Stimulated activated CD4-positive, alpha-beta T cell treated with anti-CD3 and anti-CD28 coated beads, Interleukin-4, amount 100 ng/mL, for 4 hours (primary cell): ENCODE data around the gene SCAMP4.

Source experiments
- DNase-seq, 2 experiments: peaks; one replicate each; pipeline ENCODE4 v3.0.0-alpha.2; 2020

SCAMP4 gene, protein sequence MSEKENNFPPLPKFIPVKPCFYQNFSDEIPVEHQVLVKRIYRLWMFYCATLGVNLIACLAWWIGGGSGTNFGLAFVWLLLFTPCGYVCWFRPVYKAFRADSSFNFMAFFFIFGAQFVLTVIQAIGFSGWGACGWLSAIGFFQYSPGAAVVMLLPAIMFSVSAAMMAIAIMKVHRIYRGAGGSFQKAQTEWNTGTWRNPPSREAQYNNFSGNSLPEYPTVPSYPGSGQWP

DNA sequence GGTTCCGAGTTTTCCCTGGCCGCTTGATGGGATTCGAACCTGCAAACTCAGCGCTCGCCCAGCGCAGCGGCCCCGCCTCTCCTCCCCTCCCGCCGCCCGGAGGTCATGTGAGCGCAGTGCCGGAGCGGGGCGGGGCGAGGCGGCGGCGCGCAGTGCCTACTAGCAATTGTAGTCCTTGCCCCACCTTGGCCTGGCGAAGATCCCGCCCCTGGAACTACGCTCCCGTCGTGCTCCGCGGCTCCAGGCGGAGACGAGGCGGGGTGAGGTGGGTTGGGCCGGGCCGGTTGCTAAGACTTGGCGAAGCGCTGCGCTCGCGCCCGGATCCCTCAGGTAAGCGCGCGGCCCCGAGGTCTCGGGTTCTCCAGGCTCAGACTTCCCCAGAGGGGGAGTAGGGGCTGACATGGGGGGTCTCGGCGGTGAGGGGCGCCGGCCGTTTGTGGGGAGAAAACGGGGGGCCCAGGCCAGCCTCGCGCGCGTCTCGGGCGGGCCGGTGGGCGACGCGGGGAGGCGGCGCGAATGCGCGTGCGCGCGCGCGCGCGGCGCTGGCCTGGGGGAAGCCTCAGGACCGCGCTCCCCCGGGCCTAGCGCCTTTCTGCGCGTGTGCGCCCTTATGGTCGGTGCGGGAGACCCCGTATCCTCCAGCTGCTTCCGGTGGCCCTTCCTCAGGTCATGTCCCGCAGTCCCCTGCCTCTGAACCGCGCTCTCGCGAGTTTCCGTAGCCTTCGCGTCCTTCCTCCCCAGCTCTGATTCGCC is at the start of gene SCAMP4, which contains the start of gene ADAT3:
Gene SCAMP4, plus strand, starts transcription at position 290 of the 753 bp plus-strand sequence. CDS start 9,621 bp downstream, outside the sequence.
Gene ADAT3, plus strand, starts transcription at position 290 of the 753 bp plus-strand sequence. CDS start 6,649 bp downstream, outside the sequence.
- DNase-seq = peak; percentile 97 to 99

DNA sequence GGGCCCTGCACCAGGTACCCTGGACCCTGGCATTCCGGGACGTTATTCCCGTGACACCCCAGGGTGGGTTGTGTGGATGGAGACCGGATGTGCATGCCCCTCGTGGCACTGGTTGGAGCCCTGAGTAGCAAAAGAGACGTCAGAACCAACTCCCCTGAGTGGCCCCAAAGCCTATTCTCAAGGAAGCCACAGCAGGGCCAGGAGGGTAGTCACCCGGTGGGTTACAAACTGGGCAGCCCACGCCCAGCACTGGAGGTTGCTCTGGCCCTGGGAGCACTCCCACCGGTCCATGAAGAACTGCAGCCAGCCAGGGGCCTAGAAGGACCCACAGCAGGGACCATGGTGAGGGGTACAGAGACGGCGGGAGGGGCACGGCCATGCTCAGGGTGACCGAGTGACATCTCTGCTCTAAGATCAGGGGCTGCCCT is 49.4 kb upstream of the SCAMP4 start:
- DNase-seq = no peak

DNA sequence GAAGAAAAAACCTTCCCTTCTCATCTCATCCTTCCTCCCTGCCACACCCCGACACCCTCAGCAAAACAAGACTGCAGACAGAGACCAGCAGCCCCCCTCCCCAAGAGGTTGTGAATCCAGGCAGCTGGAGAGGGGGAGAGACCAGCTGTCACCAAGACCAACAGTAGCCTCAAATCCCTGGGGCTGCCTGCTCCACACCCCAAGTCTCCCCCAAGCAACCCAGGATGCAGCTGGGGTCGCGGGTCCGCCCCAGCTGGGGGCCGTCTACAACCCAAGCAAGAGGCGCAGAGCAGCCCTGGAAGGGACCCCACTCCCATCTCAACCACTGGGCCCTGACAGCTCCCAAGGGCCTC is 48.9 kb upstream of the SCAMP4 start:
- no peak for DNase-seq

DNA sequence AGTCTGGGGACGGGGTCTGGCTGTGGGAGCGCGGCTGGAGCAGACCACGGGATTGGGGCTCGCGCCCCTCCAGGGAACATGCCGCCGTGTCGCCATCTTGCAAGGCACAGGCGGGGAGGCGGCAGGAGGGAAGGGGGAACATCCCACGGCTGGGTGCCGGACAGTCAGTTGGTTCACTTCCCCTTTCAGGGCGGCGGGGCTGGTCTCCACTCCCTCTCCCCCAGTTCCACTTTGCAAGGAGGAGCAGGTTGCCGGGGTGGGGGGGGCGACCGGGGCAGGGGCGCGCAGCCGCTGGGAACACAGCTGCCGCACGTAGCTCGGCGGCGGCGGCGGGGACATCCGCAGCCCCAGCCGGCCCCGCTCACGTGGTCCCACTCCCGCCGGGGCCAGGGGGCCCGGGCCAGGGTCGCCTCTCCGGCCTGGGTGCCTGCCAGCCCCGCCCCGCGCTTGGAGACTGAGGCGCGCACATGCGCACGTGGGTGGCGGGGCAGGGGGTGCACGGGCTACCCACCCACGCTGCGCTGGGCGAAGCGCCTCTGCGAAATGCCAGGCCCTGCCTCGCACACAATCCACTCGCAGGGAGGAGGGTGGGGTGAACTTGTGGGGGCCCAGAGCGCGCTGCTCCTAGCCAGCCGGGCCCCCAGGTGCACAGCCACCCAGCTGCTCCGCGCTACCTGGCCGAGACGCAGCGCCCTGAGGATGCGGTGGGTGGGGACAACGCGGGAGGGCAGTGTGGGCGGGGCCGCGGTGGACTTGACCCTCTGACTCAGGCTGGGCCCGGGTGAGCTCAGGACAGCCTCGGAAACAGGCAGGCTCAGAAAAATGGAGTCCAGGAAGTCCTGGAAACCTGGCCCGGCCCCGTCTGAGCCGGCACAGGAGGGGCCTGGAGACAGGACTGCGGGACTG is 48.2 kb upstream of the SCAMP4 start:
- DNase-seq = peak; percentile 53 to 69

DNA sequence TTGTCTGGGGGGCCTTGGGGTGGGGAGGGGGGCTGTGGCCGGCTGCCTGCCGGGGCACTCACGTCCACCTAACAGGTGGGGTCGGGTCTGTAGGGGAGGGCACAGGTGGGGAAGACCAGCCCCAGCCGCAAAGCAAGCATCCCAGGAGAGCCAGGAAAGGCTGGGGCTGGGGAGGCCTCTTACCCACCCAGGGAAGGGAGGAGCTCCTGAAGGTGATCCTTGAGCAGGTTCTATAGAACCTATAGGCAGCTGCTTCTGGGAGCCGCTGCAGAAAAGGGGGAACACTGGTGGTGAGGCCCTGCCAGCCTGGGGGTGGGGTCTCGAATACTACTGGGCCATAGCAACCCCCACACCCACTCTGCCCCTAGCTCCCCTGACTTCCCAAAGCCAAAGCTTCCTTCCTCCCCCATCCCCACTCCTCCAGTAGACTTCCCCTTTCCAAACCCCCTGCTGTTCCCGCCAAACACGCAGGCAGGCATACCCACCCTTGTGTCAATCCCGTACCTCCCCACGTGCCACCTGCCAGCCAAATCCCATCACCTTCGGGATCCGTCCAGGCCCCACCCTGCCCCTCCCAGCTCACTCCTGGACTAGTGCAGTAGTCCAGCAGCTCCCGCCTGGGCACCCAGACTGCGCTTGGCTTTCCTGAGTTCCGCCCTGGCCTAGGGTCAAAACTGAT is 47.4 kb upstream of the SCAMP4 start:
- DNase-seq = no peak

DNA sequence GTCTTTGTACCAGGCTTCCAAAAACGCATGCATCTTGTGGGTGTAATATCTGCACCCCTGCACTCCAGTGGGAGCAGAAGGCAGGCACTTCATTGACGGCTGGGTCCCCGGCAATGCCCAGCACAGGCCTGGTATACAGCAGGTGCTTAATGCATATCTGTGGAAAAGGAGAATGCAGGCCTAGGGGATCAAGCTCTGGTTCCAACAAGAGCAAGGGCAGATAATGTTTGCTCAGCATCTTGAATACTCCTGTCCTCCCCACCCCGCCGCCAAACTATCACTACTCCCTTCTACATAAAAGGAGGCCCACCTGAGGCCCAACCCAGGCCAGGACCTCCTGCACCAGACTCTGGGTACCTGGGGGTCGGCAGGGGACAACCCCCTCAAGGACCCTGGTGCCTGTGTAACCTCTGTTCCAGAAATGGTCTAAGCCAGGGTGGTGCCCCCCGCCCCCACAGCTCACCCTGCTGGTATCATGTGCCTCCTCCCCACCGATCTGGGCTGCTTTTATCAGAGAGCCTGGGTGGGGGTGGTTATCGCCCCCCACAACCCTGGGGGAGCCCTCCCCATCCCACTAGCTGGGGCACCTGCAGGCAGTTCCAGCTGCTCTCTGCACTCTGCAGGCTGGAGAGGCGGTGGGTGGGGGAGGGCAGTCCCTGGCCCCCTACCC is 46.7 kb upstream of the SCAMP4 start:
- DNase-seq = no peak

DNA sequence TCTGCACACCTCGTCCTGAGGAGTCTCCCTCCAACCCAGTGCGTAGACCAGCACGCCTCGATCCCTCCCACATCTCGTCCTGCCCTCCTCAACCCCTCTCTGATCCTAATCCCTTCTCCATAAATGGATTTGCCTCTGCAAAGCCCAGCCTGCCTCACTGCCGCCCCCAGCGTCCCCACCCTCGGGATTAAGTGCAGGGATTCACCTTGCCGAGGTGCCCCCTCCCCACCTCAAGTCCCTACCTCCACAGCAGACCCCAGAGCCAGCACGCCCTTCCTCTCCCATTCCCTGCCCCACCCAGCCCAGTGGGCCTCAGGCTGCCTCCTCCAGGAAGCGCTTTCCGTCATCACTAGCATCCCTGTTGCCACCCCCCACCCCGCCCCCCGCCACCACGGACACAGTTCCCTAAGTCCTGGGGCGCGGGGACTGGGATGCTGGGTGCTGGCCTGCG is 45.8 kb upstream of the SCAMP4 start:
- DNase-seq = no peak

DNA sequence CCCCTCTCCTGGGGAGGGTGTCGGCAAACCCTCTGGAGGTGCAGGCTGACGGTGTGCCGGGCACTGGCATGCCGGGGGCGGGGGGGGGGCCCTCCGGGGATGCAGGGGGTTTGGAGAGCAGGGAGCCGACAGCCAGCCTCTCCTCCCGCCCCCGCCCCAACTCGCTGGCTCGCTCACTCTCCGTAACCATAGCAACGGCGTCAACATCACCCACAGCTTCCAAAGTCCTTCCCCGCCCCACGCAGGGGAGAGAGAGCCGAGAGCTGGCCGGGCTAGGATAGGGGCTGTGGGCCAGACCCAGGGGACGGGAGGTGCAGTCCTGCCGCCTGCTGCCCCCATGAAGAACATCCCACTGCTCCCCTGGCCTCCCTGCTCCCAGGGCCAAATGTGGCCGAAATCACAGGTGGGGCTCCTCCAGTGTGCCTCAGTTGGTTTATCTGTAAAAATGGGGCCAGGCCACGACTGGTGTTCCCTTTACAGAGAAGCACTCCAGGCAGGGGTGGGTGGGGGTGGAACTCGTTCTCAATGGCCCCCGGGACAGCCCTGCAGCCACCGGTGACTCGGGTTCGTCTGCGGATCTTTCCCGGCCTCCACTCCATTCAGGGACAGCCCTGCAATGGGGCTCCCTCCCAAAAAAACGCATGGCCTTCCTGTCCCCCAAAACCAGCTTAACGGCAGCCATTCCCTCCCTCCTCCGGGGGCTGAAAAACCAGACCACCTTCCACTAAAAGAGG is 45.0 kb upstream of the SCAMP4 start:
- peak; percentile 39 to 60 for DNase-seq

DNA sequence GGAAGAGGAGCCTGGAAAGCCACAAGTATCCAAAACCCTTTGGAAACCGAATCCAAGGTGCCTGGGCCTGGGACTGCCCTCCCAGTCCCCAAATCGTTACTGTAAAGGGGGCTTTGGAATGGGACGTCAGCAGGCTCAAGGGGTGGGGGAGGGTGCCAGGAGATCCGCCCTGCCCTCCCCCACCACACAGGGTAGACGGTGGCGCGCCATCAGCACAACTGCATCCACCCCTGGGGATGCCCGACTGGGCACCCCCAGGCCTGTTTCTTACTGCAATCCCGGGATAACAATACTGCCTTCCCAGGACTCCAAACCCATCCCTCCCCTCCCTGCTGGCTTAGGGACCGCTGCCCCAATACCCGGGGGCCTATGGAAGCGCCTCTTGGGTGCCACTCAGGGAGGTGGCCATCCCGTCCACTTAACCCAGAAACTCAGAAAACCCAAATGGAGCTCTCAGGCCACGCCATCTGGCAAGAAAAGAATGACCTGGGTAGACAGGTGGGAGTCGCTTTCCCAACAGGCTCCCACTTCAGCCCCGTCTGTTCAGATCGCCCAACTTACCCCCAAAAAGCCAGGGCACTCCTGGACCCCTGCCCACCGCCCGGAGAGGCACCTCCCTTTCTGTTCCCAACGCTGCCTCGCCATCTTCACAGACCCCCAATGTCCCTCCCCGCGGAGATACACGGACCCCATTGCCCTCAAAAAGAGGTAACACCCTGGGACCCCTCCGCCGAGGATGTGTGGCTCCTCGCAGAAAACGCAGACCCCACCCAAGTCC is 44.2 kb upstream of the SCAMP4 start:
- no peak for DNase-seq

DNA sequence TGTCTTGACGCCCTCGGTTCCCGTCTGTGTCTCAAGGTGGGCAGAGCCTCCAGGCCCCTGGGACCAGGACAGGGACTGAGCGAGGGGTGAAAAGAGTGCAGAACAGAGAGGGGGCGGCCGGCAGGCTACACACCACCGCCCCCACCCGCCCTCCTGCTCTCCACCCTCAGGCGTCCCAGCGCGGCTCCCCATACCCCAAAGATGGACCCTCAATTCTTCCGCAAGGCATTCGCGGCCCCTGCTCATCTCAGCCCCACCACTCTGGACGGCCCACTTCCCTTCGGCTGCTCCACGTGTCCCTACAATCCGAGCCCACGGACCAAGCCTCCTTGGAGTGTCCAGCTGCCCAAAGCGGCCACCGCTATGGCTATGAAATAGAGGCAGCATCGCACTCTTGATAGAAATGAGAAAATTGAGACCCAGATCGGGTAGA is 43.6 kb upstream of the SCAMP4 start:
- no peak for DNase-seq

DNA sequence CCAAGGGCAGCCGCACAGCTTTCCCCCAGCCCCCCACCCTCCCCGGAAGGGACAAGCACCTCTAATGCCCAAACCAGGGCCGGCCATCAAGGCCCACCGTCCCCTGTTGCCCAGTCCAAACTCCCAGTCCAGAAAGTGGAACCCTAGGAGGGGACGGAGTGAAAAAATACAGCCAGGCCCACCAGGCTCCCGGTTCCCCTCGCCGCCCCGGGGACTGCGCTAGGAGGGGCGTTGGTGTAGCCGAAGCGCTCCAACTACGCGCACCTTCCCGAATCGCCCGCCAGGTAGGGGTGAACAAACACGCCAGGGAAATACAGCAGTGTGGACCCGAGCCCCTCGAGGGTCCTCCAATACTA is 43.2 kb upstream of the SCAMP4 start:
- DNase-seq = no peak

DNA sequence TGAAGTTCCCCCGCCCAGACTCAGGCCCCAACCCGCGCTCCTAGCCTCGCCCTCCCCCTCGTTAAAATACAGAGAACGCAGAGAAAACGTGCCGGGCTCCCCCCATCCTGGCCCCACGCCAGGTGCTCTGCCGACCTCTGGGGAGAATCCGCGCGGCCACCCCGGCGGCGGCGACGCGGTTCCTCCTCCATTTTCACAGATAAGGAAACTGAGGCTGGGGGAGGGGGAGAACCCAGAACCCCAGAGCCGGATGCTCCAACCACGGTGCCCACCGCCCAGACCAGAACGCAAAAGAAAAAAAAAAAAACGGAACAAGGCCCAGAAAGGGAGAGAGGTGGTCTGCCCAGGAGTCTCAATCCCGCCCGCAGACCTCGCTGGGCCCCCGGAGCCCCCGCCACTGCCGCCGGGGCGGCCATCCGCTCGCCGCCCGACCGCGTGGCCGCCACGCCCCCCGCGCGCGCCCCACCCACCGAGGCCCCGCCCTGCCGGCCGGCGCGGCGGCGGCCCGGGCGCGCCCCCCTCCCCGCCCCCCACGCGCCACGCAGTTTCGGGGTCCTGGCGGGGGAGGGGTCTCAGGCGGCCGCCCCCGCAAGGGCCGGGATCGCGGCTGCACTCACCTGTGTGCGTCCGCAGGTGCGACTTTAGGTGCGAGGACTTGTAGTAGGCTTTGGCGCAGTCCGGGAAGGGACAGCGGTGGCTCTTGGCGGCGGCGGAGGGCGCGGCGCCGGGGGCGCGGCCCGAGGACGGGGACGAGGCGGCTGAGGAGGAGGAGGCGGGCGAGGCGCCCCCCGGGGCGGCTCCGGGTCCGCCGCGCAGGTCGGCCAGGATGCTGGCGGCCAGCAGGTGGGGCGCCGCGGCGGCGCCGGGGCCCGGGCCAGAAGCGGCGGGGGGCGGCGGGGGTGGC is 42.5 kb upstream of the SCAMP4 start:
- DNase-seq = peak; percentile 38 to 70

DNA sequence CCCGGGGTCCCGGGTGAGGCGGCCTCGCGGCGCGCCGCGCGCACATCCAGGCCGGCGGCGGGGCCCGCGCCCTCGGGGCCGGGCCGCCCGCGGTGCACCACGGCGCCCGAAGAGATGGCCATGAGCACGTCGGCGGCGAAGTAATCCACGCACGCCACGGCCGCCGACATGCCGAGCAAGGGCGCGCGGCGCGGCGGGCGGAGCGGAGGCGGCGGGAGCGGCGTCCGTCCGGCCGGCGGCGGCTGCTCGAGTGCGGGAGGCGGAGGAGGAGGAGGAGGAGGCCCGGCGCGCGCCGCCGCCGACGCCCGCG is 41.9 kb upstream of the SCAMP4 start, which contains the start of gene KLF16:
Gene KLF16, minus strand, starts transcription at position 252 of the 310 bp plus-strand sequence. Its CDS starts 82 bp downstream, at position 170.
- no peak for DNase-seq

DNA sequence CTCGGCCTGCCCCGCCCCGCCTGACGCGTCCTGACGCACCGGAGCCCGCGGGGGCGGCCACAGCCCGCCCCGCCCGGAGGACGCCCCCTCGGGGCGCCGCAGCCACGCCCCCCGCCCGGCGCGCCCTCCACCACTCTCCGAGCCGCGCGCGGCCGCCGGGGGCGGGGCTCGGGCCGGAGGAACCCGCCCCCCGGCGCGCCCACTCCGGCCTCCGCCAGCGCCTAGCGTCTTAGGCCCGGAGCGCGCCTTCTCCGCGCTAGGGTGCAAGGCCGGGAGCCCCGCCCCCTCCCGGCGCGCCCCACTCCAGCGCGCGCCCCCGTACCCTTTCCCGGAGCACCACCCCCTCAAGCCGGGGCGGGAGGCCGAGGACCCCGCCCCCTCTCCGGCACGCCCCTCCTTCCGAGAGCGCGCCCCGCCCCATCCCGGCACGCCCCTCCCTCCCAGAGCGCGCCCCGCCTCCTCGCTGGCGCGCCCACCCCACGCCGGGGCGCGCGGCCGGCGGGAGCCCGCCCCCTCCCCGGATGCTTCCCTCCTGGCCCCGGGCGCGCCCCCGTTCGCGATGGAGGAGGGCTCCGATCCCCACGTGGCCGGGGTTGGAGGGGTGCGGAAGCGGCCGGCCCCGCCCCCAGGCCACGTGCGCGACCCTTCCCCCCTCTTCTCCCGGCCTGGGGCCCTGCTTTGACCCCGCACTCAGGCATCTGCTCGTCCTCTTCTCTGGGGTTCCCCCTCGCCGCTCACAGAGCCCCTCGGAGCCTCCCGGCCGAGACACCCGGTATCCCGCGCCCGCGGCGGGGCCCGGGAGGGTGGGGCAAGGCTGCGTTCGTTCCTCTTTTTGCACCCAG is 41.3 kb upstream of the SCAMP4 start:
- peak; percentile 92 to 93 for DNase-seq

DNA sequence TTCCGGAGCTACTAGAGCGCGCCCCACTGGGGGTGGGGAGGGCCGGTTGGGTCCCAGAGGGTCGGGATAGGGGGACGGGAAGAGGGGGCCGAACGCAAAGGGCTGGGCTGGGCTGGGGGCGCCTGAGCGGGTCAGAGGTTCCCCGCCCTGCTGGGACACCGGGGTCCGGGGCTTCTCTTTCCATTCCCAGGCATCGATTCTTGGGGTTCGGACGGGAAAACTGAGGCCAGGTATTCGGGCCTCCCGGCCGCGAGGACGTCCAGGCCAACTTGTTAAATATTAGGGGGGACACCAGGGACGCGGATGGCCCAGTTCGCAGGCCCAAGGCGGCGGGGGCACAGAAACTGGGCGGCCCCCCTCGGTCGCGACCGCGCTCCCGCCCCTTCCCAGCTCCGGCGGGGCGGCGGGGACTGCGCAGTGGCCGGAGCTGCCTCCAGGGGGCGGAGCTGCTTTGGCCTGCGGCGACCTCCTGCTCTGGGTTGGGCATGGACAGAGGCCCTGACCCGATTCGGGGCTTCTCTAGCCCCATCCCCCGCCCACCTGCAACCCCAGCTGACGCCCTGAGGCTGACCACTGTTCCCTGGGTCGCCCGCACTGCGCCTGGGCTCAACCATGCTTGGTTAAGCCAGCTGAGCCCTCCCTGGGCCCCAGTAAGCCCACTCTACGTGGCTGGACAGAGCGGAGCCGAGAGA is 40.6 kb upstream of the SCAMP4 start:
- peak; percentile 56 to 65 for DNase-seq

DNA sequence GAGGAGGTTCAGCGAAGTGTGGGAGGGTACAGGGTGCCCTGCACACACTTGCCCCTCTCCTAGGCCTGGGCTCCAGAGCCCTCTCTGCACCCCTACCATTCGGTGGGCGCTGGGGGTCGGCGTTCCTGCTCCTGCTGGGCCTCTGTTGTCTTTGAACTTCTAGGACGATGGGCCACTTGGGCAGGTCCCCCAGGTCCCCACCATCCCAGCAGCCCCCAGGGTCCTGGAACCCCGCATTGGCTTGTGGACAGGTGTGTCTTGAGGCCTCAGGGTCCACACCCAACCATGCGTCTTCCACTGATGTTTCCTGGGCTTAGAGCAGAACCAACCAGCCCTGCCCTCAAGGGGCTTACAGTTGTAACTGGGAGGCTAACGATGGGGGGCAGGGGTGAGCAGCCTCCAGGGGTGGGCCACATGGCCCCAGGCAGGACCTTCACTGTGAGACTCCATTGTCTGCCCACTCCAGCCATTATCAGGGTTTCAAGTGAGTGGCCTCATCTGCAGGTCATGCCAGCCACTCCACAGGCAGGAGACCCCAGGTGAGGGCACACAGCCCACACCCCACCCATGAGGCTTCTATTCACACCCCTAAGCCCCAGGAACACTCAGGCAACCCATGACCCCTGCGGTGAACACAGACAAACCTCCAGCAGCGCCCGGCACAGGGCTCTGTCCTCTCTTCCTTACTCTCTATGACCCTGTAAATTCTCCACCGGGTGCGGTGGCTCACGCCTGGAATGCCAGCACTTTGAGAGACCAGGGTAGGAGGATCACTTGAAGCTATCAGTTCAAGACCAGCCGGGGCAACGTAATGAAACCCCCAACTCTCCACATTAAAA is 39.8 kb upstream of the SCAMP4 start:
- no peak for DNase-seq
